ENCODE results near the gene SCAP.

- TF ChIP-seq POLR2A (IDR thresholded peaks at IDR 0.05) (no peak), CTCF (IDR thresholded peaks at IDR 0.05) (no peak)
Measured at GRCh38 chr3:47409688-47410416, 65.9 kb downstream of the SCAP start.

All from ovary (tissue), 3 donors.